ENCODE measurements around the gene PEX11A. TPM values are rescaled to one million over a fixed set of nuclear protein-coding genes. Genes with fewer than 3 reads are reported as not detected.

The PEX11A gene
- total and polyA plus RNA-seq, 2 of the 8 experiments (the other 6 are each of a cell fraction or from before 2014, with no cell fraction given) = 2.9 to 3.0 TPM

DNA sequence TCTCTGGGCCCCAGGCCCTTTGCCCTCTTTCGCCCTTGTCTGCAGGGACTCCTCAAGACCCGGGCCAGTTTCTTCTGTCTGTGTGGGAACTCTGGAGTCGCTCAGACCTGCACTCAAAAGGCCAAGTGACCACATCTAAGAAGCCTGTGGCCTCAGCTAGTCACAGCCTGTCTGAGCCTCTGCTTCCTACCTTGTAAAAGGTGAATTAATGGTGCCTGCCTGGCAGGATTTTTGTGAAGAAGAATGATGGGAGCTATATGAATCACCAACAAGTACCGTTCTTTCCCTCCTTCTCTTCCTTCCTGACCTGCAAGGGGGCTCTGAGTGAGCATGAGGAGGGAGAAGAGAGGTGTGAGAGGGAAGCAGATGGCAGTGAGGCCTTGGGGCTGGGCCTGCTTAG lies 18.9 kb downstream of the PEX11A start:
- Histone ChIP-seq H3K27me3 (replicated peaks in 1 of 4; ENCODE audit: control insufficient read depth in 3 of 4, extremely low read depth in 1 of 4, insufficient read depth in 3 of 4, low read length in 3 of 4) (peaks cover 0 to 3% (median 0%) of the 10 kb centered on the region in 4 experiments; a peak in 1 of 7 replicates), H3K9me3 (ENCODE audit: insufficient read depth in 2 of 2, low read depth in 1 of 2, low read length in 1 of 2) (no peaks in the 10 kb centered on the region), H3K4me2 (ENCODE audit: insufficient read depth in 1 of 2, low read depth in 2 of 2, low read length in 2 of 2) (no peak overlapping the region), H3K23me2 (ENCODE audit: low read depth, low read length) (no peaks in the 10 kb centered on the region), H3K56ac (replicated peaks; ENCODE audit: insufficient read length, low read depth, low read length) (no peak overlapping the region), H2BK5ac (ENCODE audit: low read depth, low read length) (no peak overlapping the region), H4K5ac (ENCODE audit: insufficient read length, low read depth, low read length) (no peak overlapping the region), H3K79me1 (ENCODE audit: low read depth, low read length) (no peaks in the 10 kb centered on the region), H4K20me1 (replicated peaks in 1 of 2; ENCODE audit: control insufficient read depth in 1 of 2, insufficient read depth in 2 of 2, low read length in 2 of 2) (no peaks in the 10 kb centered on the region), H4K91ac (replicated peaks; ENCODE audit: insufficient read length, low read length) (no peak overlapping the region), H2BK12ac (ENCODE audit: low read depth, low read length) (no peak overlapping the region), H3K4me3 (ENCODE audit: extremely low read depth in 1 of 4, insufficient read depth in 2 of 4, low read depth in 3 of 4, low read length in 4 of 4) (no peak overlapping the region), H2AK5ac (ENCODE audit: low read depth, low read length) (no peak overlapping the region), H2BK20ac (ENCODE audit: low read length) (no peak overlapping the region), H3K23ac (ENCODE audit: insufficient read length) (no peak overlapping the region), H3K79me2 (ENCODE audit: control insufficient read depth in 1 of 2, insufficient read depth in 2 of 2, low read length in 2 of 2) (no peaks in the 10 kb centered on the region), H2BK120ac (replicated peaks; ENCODE audit: low read depth, low read length) (no peak overlapping the region), H2AFZ (ENCODE audit: low read length) (no peak overlapping the region), H3K36me3 (ENCODE audit: control insufficient read depth in 2 of 4, insufficient read depth in 4 of 4, low read length in 3 of 4) (no peaks in the 10 kb centered on the region), H3K27ac (ENCODE audit: low read depth, low read length) (no peak overlapping the region), H2BK15ac (ENCODE audit: low read length) (0 out of 2 replicates have a peak overlapping the region, but pooled peaks have one; percentile 16), H3K14ac (ENCODE audit: insufficient read length) (no peak overlapping the region), H3K4me1 (replicated peaks in 1 of 4; ENCODE audit: control insufficient read depth in 3 of 4, insufficient read depth in 4 of 4, low read length in 3 of 4) (peaks cover 0 to 2% (median 0%) of the 10 kb centered on the region in 4 experiments; a peak in 4 of 7 replicates), H3K9ac (replicated peaks in 1 of 4; ENCODE audit: extremely low read depth in 1 of 4, low read depth in 3 of 4, low read length in 3 of 4) (no peak overlapping the region), H3K18ac (ENCODE audit: extremely low read depth, low read length) (no peak overlapping the region), H3K4ac (replicated peaks; ENCODE audit: insufficient read length, low read depth, low read length) (no peak overlapping the region), H4K8ac (ENCODE audit: extremely low read depth, insufficient read depth, low read length) (no peak overlapping the region)
- no peak for TF ChIP-seq NANOG (IDR thresholded peaks at IDR 0.05; ENCODE audit: insufficient read depth, low read depth, low read length, poor library complexity, severe bottlenecking)
- TF ChIP-seq, protein P1, sequence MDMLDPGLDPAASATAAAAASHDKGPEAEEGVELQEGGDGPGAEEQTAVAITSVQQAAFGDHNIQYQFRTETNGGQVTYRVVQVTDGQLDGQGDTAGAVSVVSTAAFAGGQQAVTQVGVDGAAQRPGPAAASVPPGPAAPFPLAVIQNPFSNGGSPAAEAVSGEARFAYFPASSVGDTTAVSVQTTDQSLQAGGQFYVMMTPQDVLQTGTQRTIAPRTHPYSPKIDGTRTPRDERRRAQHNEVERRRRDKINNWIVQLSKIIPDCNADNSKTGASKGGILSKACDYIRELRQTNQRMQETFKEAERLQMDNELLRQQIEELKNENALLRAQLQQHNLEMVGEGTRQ (IDR thresholded peaks at IDR 0.05; ENCODE audit: low read length) = no peak
- no peak for TF ChIP-seq KDM5A (IDR thresholded peaks at IDR 0.05; ENCODE audit: low read length)
- TF ChIP-seq, protein P2, sequence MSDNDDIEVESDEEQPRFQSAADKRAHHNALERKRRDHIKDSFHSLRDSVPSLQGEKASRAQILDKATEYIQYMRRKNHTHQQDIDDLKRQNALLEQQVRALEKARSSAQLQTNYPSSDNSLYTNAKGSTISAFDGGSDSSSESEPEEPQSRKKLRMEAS (IDR thresholded peaks at IDR 0.05) = no peak
- TF ChIP-seq SIX5 (IDR thresholded peaks at IDR 0.05; ENCODE audit: low read depth, low read length) = no peak
- no peak for TF ChIP-seq HDAC6 (IDR thresholded peaks at IDR 0.05; ENCODE audit: low read depth, low read length)
- TF ChIP-seq, protein P3, sequence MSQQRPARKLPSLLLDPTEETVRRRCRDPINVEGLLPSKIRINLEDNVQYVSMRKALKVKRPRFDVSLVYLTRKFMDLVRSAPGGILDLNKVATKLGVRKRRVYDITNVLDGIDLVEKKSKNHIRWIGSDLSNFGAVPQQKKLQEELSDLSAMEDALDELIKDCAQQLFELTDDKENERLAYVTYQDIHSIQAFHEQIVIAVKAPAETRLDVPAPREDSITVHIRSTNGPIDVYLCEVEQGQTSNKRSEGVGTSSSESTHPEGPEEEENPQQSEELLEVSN (IDR thresholded peaks at IDR 0.05) = no peak
- FAIRE-seq (no peak), DNase-seq (ENCODE audit: low read depth in 1 of 2, low spot score in 2 of 2) (no peak)
- 57% methylated on average over 4 of the region's 4 CpGs; no CpG with 5 or more reads in 1 of the 2 experiments for WGBS, 2 experiments (ENCODE audit: extremely low coverage in 1 of 2, insufficient coverage in 1 of 2, insufficient read length in 1 of 2, insufficient replicate concordance in 2 of 2, low coverage in 1 of 2, low lambda C conversion rate in 2 of 2, missing lambda C conversion rate in 1 of 2)
- POLR2A ChIA-PET (ENCODE audit: partially characterized antibody) = interaction anchor here (1.1 to 1.5 kb wide), 2 partner anchors 24 to 96 kb away, joined by 3 read pairs; partner anchors contain the start of gene TICRR
- CTCF ChIA-PET (ENCODE audit: partially characterized antibody) = interaction anchor here (1.1 to 6.6 kb wide), 7 partner anchors 10 to 24 kb away, joined by 3 to 43 read pairs (median 12); partner anchors contain the start of genes PEX11A and WDR93
